ENCODE results near the gene BDH1. TPM values are rescaled to one million over a fixed set of nuclear protein-coding genes. Genes with fewer than 3 reads are reported as not detected.
A peak's percentile ranks its signal among the peaks of the same experiment; 100 is the strongest.
"Not testable (repeated sequence)": the region's sequence is repeated elsewhere in the genome, so short reads cannot be mapped to it uniquely, and the experiment has no call there.

The BDH1 gene
- total RNA-seq, 4 donors from 2014 or later = 44.4 to 60.6 (median 52.2) TPM

DNA sequence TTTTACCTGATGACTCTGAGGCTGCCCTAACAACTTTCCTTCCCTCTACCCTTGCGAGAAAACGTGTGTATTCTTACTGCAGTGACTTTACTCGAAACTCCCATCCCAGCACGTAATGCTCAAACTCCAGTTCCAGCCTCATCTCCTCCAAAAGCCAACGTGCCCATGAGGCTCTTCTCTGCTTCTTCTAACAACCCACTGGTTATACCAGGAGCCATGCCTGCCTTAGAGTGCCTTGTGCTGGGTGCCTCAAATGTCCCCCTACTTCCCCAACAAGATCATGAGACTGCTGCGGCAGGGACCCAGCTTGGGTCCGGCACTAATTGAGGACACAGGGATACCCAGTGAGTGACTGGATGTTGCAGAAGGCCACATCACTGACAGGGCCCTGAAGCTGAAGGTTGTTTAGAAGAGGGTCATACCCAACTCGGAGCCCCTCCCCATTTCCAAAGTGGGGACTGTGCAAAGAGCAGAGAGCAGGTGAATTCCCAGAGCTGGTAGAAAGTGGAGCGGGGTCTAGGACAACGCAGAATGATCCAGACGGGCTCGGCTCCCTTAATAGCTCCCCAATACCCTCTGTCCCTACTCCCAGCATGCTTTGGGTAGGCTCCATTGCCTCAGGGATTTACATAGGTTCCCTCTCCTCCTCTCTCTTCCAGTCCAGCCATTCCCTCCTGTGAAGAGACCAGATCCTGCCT lies 71.4 kb downstream of the BDH1 start:
- no peaks in the 10 kb centered on the region for H3K27me3 ChIP-seq
- TF ChIP-seq POLR2A (IDR thresholded peaks at IDR 0.05) = no peak
- TF ChIP-seq, protein P1, sequence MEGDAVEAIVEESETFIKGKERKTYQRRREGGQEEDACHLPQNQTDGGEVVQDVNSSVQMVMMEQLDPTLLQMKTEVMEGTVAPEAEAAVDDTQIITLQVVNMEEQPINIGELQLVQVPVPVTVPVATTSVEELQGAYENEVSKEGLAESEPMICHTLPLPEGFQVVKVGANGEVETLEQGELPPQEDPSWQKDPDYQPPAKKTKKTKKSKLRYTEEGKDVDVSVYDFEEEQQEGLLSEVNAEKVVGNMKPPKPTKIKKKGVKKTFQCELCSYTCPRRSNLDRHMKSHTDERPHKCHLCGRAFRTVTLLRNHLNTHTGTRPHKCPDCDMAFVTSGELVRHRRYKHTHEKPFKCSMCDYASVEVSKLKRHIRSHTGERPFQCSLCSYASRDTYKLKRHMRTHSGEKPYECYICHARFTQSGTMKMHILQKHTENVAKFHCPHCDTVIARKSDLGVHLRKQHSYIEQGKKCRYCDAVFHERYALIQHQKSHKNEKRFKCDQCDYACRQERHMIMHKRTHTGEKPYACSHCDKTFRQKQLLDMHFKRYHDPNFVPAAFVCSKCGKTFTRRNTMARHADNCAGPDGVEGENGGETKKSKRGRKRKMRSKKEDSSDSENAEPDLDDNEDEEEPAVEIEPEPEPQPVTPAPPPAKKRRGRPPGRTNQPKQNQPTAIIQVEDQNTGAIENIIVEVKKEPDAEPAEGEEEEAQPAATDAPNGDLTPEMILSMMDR (IDR thresholded peaks at IDR 0.05) = no peak
- H3K4me1 ChIP-seq = peaks cover 13 to 58% (median 29%) of the 10 kb centered on the region in 3 donors
- H3K4me3 ChIP-seq = no peak overlapping the region
- no peak overlapping the region for H3K27ac ChIP-seq
- no peaks in the 10 kb centered on the region for H3K9me3 ChIP-seq
- WGBS, 2 donors = 91 to 98% methylated on average over 10 of the region's 12 CpGs
- no peaks in the 10 kb centered on the region for H3K36me3 ChIP-seq
- no peak for DNase-seq
- intact Hi-C loops (cut with DNase I) = no loop called here

DNA sequence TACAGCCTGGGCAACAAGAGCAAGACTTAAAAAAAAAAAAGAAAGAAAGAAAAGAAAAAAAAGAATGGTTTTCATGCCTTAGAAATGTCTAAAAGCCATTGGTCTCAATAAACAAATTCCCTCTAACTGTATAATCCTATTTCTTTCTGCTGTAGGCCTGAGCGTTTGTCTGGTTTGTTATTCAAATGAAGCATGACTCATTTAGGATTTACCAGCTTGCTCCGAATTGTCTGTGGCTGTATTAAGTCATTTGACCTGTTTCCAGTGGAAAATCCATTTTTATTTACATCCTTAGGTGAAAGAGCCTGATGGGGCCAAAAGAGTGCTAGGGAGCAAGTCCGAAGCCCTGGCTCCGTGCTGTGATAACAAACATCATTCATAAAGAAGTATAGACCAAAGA lies 73.8 kb downstream of the BDH1 start:
- no peak for TF ChIP-seq POLR2A (IDR thresholded peaks at IDR 0.05)
- TF ChIP-seq, protein P1 (IDR thresholded peaks at IDR 0.05) = no peak
- intact Hi-C loops (cut with DNase I) = no loop called here
- H3K36me3 ChIP-seq = no peaks in the 10 kb centered on the region
- no peak overlapping the region for H3K4me3 ChIP-seq
- WGBS, 2 donors = 26 to 41% methylated on average over 4 of the region's 4 CpGs
- peaks cover 1 to 54% (median 22%) of the 10 kb centered on the region in 3 donors for H3K4me1 ChIP-seq
- H3K27me3 ChIP-seq = no peaks in the 10 kb centered on the region
- DNase-seq = no peak
- H3K27ac ChIP-seq = peak overlapping the region in 3 of 4 donors; percentile 33 to 62 (median 54)
- no peaks in the 10 kb centered on the region for H3K9me3 ChIP-seq

DNA sequence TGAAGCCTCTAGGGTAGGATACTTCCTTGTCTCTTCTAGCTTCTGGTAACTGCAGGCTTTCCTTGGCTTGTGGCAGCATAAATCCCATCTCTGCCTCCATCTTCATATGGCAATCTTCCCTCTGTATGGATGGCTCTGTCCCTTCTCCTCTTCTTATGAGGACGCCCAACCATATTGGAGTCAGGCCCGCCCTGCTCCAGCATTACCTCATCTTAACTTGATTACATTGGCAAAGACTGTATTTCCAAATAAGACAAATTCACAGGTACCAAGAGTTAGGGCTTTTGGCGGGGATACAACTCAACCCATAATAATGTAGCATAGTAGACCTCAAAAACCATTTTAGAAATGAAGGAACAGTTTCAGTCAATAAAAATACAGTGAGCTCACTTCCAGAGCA lies 75.4 kb downstream of the BDH1 start:
- intact Hi-C loops (cut with DNase I) = no loop called here
- Histone ChIP-seq H3K9me3 (no peaks in the 10 kb centered on the region), H3K27ac (no peak overlapping the region), H3K27me3 (peaks cover 0 to 5% (median 0%) of the 10 kb centered on the region in 4 donors), H3K4me3 (no peak overlapping the region), H3K36me3 (no peaks in the 10 kb centered on the region), H3K4me1 (peaks cover 0 to 55% (median 25%) of the 10 kb centered on the region in 3 donors)
- WGBS, 2 donors = 81 to 93% methylated on average over 3 of the region's 3 CpGs
- no peak for DNase-seq
- no peak for TF ChIP-seq POLR2A (IDR thresholded peaks at IDR 0.05)
- TF ChIP-seq, protein P1 (IDR thresholded peaks at IDR 0.05) = no peak

- H3K4me3 ChIP-seq = no peak overlapping the region
- H3K36me3 ChIP-seq = no peaks in the 10 kb centered on the region
- DNase-seq = no peak
- intact Hi-C loops (cut with DNase I) = no loop called here
- H3K9me3 ChIP-seq = no peaks in the 10 kb centered on the region
- TF ChIP-seq, protein P1 (IDR thresholded peaks at IDR 0.05) = no peak
- no peak for TF ChIP-seq POLR2A (IDR thresholded peaks at IDR 0.05)
- 59 to 71% methylated on average over 8 to 11 of the region's 11 CpGs for WGBS, 2 donors
- H3K27me3 ChIP-seq = peaks cover 0 to 6% (median 0%) of the 10 kb centered on the region in 4 donors
- H3K27ac ChIP-seq = no peak overlapping the region
- H3K4me1 ChIP-seq = peaks cover 0 to 53% (median 25%) of the 10 kb centered on the region in 3 donors
Observed at GRCh38 chr3:197478746-197479668, 76.8 kb downstream of the BDH1 start.

DNA sequence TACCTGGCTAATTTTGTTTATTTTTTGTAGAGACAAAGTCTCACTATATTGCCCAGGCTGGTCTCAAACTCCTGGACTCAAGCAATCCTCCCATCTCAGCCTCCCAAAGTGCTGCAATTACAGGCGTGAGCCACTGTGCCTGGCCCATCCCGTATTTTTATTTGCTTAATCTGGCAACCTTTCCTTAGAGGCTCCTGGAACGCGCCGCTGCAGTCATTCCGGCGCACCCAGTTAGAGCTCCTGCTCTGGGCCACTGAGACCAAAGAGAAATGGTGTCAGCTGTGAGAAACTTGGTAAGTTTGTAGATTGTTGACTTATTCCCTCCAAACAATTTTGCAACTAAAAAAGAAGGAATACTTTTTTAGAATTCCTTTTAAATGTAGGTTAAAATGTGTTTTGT lies 78.0 kb downstream of the BDH1 start:
- intact Hi-C loops (cut with DNase I); H3K27ac ChIP-seq; H3K9me3 ChIP-seq; H3K4me3 ChIP-seq; DNase-seq; H3K36me3 ChIP-seq; H3K27me3 ChIP-seq: not testable (repeated sequence)
- 87 to 91% methylated on average over 7 of the region's 7 CpGs for WGBS, 2 donors
- H3K4me1 ChIP-seq = peaks cover 0 to 41% (median 15%) of the 10 kb centered on the region in 3 donors

Data from esophagus squamous epithelium (tissue), 5 donors.